EH (cell line): ENCODE data around the gene CAMTA1.

Experiments used
- DNase-seq: peaks from one replicate; pipeline ENCODE4 v3.0.0-alpha.2; 2015; ENCODE audit warnings: low read depth

Gene CAMTA1

DNA sequence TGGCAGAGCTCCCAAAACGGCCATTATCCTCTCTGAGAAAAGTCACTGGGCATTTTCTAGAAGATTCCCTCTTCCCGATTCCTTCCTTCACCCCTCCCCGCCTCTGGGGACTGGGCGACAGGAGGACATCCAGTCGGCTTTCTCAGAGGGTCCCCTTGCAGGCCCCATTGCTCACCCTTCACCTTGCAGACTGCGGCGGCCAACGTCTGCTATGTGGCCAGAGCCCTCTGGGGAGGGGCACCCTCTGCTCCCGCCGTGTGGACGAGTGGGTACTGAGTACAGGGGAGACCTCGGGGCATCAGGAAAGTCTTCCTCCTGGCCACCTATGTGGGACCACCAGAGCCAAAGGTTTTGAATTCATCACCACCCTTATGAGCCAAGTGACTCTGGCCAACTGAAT is 692.3 kb downstream of the CAMTA1 start:
- DNase-seq, result no peak

DNA sequence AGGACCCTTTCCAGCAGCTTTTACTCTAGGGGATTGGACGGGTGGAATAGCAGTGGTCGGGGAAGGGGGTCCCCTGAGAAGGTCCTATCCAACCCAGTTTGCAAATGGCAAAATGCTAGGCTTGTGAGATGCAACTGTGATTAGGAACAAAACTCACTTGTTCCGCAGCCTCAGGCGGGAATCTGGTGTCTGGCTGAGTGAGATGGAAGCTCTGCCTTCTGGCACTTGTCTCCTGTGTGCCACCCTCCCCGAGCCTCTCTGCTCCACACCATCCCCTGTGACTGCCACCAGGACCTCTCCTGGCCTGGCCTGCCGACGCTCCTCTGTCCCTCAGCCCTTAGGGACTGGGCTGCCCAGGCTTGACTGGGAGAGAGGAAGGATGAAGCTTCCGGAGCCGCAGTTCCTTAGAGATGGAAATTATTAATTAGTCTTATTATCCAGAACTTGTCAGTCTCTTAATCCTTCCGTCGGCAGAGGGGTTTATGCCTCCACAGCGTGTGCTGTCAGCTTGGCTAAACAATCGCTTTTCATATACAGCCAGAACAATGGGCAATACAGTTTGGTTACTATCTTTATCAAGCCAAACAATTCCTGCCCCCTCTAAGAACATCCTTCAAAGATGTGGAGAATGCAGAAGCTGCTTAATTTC is 693.0 kb downstream of the CAMTA1 start:
- DNase-seq, result no peak

DNA sequence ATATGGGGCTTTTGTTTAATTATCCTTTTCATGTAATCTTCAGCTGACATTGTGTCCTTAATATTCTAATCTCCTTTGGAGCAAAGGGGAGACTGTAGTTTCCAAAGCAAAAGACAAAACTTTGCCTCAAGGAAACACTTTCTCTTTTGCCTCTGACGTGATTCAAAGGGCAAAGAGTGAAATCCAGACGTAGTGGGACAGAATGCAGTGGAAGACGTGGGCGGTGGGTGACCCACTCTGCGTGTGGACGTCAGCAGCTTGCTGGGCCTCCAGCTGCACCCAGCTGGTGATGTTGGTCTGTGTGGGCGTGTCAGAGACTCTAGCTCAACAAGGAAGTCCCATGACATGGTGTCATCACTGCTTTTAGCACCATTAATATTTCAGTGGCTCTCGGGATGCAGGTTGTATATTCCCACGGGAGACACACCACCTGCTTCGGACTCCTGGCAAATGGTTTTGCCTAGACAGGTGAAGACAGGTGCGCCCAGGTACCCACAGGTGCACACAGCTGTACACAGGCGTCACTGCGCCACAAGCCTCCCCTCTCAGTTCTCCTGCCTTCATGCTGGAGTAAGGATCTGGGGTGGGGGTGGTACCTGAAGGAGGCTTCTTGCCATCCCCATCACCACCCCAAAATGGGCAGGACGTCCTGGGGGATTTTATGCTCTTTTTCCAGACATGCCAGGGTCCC is 693.7 kb downstream of the CAMTA1 start:
- DNase-seq, result peak; percentile 69

DNA sequence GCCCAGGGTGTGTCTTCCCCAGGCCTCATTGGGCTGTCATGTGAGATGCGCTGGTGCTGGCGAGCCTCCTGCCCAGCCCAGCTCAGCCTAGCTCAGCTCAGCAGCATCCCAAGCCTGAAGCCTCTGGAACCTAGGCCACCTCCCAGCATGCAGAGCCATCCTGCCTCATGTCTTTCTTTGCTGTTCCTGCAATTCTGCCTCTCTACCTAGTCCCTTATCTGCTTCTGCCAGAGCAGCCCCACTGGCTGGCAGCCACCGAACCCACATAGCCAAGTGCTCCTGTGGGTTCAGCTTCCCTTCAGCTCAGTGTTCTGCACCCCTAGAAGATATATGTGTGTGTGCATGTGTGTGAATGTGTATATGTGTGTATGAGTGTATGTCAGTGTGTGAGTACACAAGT is 694.3 kb downstream of the CAMTA1 start:
- no peak for DNase-seq

DNA sequence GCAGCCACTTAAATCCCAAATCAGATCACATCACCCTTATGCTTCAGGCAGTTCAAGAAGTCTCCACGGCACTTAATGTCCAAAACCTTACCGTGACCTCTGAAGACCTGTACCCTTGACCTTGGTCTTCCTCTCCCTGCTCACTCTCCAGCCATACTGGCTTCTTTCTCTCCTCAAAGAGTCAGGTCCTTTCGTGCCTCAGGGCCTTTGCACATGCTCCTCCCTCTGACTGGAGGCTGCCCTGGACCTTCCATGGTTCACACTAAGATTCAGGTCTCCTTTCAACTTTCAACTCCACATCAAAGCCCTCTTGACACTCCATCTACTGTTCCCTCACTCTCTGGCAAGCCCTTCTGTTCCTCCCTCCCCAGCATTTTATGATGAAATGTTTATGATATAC is 695.9 kb downstream of the CAMTA1 start:
- no peak for DNase-seq

DNA sequence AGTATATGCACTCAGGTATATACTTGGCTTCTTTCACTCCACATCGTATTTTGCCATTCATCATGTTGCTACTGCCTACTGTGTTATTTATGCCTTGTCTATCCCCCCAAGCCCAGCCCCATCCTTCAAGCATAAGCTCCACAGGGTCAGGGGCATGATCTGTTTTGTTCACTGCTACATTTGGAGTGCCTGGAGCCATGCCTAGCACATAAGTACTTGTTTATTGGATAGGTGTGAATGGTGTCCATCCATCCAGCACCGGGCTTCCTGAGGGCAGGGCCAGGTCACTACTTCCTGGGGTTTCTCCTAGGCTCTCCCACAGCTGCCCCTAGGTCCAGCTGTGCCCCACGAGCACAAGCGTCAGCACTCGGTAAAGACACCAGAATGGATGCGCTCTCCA is 696.8 kb downstream of the CAMTA1 start:
- no peak for DNase-seq

DNA sequence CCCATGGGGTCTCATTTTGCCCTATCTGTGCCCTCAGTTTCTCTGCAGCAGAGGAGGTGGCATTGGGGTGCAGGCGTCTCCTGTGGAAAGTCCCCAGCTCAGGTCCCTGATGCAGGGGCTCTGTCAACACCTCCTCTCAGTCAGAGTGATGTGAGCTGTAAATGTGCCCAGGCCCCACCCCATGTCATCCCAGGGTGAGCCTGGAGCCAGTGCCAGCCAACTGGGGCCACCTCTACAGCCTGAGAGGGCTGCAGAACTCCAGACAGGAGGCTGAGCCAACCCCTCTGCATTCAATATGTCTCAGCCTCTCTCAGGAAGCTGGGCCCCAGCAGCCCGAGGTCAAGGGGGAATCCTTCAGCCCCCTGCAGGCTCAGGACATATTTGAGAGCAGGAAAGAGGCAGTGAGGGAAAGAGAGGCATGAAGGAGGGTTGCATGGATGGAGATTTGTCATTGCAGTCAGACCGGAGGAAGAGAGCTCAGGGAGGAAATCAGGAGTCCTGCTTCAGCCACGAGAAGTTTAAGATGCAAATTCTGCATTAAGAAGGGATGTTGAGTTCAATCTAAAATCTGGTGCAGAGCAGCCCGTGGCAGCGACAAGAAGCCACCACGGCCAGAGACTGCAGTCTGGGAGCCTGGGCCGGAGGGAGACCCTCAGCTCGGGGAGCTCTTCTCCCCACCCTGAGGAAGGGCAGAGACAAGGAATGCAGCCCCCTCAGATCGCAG is 697.7 kb downstream of the CAMTA1 start:
- DNase-seq, result no peak

DNA sequence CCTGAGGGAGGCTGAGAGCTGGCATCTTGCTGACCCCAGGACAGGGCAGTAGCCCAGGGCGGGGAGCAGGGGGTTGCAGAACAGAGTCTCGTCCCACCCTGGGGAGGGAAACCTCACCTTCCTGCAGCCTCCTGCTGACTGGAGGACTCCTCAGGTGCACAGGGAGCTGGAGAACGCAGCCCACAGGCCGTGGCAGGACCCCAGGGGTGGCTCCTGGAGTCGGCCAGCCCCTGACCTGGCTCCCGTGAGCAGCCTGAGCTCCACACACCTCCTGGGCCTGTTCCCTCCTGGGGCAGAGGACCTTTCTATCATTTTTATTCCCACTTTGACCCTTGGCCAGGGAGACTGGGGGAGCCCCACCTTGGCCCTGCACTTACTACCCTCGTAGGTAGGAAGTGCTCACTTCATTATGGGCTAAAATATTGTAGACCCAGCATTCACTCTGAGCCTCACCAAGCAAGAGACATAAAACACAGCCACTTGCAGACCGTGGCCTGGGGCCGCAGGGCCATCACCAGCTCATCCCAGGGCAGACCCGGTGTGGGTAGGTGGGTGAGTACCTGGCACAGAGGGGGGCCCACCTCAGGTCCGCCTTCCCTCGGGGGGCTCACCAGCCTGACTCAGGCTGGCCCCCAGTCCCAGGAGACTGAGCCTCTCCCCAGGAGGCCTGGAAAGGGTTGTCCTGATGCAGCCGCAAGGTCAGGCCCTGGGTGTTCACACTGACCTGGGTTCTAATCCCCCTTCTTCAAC is 698.6 kb downstream of the CAMTA1 start:
- no peak for DNase-seq

DNA sequence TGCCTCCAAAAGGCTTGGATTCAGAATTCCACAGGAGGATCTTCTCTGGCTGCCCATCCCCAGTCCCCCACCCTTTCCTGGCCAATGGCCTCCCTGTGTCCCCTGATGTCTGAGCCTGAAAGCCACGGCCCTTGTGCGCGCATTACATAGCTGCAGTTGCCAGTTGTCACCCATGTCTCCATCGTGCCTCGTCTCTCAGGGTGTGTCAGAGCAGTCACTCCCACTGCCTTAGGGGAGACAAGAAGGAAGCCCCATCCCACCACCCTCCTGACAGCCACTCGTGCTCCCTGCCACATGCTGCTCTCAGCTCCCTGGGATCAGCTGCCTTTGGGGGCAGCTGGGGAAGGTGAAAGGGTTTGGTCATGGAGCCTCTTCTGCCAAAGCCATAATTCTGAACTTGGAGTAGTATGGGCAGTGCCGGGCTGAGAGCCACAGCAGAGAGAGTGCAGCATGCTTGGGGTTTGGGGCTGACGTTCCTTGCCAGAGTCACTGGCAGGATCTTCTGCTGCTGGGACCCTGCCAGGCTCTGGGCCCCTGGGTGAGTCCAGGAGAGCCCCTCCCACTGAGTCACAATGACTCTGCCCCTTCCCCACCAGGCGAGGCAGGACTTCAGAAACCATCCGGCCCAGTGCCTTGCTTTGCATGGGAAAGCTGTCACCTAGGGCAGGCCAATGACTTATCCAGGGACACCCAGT is 700.0 kb downstream of the CAMTA1 start:
- peak; percentile 9 for DNase-seq

DNA sequence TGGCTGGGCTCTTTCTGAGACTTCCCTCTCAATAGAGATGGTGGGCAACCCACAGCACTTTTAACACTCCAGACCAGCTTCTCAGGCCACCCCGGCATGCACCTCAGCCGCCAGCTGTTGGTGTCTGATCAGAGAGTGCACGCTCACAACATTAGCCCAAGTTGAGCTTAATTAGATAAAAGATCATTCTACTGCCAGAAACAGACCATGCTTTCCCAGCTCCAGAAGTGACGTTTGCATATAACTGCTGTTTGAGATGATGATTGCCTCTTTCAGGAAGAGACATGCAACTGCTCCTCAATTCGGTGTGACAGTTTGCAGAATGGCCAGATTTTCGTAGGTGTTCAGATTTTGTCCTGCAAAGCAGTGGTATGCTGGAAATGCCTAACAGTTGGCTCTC is 700.6 kb downstream of the CAMTA1 start:
- DNase-seq, result no peak

DNA sequence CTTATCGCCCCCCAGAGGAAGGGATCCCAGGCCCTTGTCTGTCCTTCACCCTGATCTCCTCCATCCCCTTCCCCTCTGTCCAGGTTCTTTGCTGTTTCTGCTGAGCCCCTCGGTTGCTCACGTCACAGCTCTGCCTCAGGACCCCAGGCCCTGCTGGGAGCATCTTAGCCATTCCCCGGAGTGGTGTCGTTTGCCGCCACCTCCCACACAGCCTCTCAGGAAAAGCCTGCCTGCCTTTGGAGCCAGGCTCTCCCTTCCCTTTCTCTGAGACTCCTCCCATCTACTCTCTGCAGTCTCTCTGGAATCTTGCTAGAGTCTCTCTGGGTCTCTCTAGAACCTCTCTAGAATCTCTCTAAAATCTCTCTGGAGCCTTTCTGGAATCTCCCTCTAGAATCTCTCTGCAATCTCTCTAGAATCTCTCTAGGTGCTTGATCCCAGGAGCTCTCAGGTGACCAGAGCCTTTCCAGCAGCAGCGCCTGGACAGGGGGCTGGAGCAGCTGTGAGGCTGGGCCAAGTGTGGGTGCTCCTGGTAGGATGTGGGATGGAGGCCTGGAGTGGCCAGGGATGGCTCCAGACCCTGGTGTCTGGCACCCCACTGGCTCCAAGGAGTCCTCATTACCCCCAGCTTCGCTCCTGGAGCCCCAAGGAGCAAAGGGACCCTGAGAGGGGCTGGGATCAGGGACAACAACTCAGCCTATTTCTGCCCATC is 702.7 kb downstream of the CAMTA1 start:
- no peak for DNase-seq

DNA sequence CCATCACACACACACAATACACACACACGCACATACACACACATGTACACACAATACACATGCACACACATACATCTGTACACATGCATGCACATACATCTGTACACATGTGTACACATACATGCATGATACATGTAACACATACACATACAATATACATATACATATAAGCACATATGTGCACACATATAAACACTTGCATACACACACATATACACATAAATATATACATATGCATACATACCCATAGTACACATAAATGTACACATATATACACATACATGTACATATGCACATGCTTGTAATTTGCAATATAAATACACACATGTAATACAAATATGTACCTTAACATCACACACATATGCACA is 703.2 kb downstream of the CAMTA1 start:
- DNase-seq, result no peak

DNA sequence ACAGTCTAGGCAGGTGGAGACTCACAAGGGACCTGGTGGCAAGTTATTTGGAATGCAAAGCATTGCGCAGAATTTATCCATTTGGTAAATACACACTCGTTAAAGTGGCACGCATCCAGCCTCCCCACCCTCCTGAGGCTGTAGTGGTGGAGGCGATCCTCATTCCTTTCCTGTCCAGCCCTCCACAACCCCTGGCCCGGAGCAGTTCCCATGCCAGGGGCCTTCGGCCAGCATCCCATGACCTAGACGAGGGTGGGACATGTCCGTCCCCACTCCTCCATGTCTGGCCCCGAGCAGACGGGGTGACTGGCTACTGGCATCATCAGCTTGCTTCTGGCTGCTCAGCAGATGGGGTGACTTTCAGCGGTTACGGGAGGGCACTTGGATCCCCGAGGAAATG is 704.3 kb downstream of the CAMTA1 start:
- DNase-seq, result no peak

DNA sequence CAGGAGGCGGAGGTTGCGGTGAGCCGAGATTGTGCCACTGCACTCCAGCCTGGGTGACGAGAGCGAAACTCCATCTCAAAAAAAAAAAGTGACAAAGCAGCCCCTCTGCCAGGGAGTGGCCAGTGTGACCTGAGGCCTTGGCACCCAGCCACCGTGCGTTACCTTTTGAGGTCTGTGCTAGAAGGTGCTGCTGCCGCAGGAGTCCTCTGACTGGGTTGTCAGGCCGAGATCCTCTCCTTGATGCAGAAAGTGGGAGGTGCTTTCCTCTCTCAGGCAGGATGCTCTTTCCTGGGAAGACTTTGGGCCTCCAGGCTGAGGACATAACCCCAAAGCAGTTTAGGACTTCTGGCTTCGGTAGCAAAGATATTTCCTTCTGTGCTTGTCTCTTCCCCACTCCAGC is 705.3 kb downstream of the CAMTA1 start:
- DNase-seq, result no peak

DNA sequence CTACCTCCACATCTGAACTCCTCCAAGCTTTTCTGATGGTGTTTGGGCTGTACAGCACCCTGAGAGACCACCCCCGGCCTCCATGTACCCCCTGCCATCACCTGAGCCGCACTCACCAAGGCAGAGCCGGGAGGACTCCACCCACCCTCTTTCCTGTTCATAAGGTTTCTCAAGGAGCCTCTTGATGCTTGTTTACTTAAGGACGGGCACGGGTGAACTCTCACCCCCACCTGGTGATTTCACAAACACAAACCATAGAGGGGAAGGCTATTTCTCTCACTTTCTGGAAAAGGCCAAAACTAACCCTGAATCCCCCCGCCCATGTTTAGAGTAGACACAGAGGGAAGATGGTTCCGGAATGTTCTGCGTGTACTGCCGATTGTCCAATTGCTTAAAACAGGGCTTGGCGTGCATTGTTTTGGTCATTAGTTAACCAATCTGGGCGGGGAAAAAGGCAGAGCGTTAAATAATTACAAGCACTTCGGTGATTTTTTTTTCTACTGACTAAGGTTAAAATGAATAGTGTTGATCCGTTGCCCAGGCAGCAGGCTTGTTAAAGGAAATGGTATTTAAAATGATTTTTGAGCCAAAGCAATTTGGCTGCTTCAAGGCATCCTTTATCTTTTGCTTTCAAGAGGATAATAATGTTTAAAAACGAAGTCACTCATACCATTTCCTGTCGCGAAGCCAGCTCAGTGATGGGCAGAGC is 706.0 kb downstream of the CAMTA1 start:
- peak; percentile 72 for DNase-seq

DNA sequence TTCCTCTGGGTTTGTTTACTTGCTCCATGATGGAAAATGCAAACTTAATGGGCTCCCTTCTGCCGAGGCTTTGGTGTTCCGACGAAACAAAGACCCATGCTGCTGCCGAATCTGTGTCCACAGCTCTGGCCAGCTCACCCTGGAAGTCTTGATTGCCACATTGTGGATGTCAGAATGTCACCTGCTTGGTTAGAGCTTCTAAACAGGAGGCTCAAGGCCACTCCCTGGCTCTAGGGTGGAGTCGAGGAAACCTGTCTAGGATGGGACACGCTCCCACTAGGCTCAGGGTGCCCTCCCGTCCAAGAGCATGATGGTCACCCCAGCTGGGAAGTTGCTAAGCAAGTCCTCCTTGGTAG is 706.5 kb downstream of the CAMTA1 start:
- DNase-seq, result no peak

DNA sequence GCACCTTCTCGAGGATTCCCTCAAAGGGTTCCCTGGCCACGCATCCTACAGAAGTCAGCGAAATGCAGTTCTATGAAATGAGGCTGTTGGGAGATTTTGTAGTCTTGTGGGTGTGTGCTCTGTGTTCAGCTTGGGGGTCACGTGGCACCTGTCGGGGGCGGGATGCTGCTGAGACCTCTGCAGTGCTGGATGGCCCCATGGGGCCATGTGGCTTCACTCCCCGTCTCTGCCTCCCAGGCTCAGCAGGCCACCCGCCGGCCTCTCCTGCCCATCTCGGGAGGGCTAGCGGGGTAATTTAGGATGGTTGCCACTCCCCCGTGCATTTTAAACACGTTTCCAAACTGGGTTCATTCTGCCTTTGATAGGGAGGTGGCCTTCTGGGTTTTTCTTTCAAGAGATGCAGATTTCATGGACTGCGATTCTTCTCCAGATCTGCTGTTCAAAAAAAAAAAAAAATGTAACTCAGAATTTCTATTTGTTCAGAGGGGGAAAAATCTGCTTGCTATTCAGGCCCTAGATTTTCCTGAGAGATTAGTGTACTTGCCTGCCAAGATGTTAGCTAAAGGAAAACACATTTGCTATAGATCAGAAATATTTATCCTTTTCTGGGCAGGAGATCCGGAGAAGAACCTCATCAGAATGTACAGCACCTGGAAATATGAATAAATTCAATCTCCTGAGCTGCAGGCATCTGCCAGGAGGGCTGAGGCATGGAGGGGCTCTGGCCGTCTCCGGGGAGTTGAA is 708.6 kb downstream of the CAMTA1 start:
- DNase-seq, result no peak

DNA sequence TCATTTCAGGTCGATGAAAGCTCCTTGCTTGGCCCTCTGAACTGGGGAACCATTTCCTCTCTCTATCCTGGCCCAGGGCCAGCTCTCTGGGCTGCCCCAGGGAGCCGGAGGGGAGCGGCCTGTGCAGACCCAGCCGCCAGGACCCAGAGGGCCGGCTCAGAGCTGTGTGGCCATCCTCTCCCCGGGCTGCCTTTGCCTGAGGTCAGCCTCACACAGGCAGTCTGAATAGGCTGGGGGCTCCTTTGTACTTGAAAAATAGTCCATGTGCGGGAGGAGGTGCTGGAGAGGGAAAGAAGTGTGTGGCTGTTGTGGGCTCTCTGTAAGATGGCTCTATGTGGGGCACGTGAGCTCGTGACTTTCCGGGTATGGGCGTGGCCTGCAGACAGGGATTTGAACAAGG is 710.7 kb downstream of the CAMTA1 start:
- no peak for DNase-seq

DNA sequence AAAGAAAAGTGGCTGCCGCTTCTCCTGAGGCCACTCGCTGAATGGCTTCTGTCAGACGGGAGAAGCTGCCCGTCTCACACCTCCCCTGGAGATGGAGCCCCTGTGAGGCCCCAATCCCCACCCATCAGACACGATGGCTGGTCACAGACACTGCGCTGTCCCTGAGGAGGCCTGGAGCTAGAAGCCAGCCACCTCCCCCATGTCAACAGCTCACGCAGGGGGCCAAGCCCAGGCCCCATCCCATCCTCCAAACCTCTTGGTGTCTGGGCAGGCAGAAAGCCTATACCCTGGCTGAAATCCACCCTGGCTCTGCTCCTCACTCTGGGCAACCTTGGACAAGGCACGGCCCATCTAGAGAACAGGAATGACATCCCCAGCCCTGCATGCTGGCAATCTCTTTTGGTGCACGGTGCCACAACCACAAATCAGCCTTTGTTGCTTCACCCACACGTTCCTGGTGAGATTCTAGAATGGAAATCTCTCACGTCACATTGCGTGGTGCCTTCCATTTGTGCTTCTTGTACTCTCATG is 711.9 kb downstream of the CAMTA1 start:
- DNase-seq, result no peak
